NCI-H748 treated with DMSO at 0.1 percent for 48 hours (cell line): ENCODE measurements around the gene LRWD1.
"Not testable (repeated sequence)": the region's sequence is repeated elsewhere in the genome, so short reads cannot be mapped to it uniquely, and the experiment has no call there.

Source experiments
- DNase-seq: peaks from one replicate; lab custom pipeline; 2025; lab: John Stamatoyannopoulos, UW

Gene LRWD1

DNA sequence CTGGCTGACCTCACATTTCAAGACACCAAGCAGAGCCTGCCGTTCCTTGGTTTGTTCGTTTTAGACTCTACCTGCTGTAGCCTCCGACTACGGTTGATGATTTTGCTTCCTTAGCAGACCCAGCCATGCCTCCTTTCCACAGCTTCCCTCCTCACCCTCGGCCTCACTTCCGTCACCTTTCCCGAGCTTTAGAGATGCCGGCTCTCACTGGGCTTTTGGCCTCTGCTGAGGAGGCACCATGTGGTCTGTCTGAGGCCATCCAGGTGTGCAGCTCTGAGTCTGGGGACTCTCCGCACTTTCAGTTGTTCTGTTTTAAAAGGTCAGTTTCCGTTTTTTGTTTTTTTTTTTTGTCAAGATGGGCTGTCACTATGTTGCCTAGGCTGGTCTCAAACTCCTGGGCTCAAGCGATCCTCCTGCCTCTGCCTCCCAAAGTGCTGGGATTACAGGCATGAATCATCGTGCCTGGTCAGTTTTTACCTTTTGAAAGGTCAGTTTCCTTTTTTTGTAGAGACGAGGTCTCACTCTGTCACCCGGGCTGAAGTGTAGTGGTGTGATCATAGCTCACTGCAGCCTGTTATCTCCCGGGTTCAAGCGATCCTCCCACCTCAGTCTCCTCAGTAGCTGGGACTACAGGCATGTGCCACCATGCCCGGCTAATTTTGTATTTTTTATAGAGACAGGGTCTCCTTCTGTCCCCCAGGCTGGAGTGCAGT is 19.7 kb upstream of the LRWD1 start:
- DNase-seq: no peak

DNA sequence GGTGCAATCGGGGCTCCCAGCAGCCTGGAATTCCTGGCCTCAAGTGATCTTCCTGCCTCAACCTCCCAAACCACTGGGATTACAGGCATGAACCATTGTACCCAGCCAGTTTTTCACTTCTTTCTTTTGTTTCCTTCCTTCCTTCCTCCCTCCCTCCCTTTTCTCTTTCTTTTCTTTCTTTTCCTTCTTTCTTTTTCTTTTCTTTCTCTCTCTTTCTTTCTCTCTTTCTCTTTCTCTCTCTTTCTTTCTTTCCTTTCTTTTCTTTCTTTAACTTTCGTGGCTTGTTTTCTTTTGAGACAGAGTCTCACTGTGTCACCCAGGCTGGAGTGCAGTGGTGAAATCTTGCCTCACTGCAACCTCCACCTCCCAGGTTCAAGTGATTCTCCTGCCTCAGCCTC is 19.1 kb upstream of the LRWD1 start:
- no peak for DNase-seq

DNA sequence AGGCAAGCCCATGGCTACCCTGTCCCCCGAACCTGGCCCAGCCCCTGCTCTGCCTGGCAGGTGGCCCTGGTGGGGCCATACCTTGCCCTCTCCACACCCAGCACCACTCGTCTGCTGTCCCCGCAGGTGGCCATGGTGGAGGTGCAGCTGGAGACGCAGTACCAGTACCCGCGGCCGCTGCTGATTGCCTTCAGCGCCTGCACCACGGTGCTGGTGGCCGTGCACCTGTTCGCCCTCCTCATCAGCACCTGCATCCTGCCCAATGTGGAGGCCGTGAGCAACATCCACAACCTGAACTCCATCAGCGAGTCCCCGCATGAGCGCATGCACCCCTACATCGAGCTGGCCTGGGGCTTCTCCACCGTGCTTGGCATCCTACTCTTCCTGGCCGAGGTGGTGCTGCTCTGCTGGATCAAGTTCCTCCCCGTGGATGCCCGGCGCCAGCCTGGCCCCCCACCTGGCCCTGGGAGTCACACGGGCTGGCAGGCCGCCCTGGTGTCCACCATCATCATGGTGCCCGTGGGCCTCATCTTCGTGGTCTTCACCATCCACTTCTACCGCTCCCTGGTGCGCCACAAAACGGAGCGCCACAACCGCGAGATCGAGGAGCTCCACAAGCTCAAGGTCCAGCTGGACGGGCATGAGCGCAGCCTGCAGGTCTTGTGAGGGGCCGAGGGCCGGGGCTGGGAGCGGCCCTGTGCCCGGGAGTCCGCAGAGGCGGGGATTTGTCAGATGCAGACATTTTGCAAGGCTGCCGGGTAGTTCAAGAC is 18.2 kb upstream of the LRWD1 start:
- no peak for DNase-seq

DNA sequence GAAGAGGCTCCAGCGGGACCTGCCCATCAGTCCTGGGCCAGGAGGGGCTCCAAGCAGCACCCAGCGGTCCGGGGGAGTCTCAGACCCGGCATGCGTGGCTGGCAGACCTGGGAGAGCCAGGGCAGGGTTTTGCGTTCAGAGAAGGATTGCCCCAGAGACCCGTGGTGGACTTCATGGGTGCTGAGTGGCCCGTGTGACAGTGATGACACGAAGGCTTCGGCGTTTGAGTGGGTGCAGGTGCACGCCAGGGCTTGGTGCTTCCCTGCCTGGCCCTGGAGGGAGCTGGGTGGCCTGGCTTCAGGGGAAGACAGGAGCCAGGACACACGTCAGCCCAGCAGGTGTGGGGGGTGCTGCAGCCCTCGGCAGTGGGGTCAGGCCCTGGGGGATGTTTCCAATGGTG is 17.5 kb upstream of the LRWD1 start:
- DNase-seq: no peak

DNA sequence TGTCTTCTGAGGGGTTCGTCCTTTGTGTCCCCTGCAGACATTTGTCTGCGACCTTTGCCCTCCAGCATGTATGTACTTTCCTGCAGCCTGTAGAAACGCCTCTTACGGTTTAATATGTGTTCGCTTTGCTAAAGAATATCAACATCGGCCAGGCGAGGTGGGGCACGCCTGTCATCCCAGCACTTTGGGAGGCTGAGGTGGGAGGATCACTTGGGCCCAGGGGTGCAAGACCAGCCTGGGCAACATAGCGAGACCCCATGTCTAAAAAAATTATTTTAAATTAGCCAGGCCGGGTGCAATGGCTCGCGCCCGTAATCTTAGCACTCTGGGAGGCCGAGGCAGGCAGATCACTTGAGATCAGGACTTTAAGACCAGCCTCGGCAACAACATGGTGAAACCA is 15.6 kb upstream of the LRWD1 start:
- no peak for DNase-seq

DNA sequence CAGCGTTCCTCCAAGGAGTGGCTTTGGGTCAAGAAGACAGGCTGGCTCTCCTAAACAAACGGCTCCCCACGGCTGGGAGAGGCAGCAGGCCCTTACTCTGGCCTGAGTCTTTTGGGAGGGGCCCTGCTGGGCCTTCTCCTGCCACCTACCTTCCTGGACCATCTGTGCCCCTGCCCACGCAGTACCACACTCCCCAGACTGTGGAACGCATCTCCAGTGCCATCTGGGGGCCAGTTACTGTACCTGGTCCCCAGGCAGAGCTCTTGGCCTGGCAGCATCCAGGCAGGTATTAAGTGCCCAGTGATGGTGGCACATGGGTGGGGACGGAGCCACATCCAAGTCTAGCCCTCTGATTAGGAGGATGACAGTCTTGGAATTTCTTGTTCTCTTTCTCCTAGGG is 14.5 kb upstream of the LRWD1 start:
- no peak for DNase-seq

DNA sequence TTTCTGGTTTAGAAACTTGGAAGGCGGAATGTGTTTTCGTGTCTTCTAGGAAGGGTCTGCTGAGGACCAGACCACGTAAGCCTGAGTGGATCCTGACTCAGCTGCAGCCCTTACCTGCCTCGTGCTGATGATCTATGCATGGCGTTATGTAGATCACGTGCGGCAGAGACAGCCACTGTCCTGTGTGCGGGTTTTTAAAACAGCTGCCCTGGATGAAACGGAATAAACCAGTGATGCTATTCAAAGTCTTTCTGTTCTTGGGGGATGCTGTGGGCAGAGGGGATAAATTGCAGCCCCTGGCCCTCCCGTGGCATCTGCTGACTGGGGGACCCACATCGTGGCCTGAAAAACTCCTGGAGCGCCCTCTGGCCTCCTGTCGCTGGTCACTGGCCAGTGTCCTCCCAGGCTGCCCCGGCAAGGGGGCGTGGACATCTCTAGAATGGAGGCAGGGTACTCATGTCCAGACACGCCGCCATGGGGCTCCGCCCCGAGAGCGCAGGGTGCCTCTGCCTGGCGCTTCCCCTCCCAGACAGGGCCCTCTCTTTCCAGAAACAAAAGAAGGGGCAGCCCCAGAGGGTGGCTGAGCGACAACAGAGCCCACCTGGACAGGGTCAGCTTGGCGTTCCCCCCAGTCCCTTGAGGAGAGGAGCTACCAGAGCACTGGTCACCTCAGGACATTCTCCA is 13.3 kb upstream of the LRWD1 start:
- DNase-seq: peak; percentile 27

DNA sequence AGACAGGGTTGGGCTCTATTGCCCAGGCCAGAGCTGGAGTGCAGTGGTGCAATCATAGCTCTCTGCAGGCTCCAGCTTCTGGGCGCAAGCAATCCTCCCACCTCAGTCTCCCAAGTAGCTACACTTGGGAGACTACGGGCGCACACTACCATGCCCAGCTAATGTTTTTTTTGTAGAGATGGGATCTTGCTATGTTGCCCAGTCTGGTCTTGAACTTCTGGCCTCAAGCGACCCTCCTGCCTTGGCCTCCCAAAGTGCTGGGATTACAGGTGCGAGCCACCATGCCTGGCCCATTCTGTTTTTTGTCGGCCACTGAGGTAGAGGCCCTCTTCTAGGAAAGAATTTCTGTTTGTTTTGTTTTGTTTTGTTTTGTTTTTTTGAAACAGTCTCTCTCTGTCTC is 12.3 kb upstream of the LRWD1 start:
- DNase-seq: no peak

DNA sequence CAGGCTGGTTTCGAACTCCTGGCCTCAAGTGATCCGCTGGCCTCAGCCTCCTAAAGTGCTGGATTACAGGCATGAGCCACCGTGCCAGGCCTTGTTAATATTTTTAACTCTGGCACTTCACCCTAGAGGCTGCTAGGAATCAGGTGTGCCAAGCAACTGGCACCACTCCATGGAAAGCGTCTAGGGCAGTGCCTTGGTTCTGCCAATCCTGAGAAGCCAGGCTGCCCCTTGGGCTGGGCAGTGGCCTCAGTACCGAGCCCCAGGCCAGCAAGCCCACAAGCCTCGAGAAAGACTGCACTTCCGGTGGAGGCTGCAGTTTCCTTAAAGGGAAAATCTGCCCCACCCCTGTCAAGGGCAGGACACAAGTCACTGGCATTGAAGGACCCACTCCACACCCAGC is 11.5 kb upstream of the LRWD1 start:
- no peak for DNase-seq

DNA sequence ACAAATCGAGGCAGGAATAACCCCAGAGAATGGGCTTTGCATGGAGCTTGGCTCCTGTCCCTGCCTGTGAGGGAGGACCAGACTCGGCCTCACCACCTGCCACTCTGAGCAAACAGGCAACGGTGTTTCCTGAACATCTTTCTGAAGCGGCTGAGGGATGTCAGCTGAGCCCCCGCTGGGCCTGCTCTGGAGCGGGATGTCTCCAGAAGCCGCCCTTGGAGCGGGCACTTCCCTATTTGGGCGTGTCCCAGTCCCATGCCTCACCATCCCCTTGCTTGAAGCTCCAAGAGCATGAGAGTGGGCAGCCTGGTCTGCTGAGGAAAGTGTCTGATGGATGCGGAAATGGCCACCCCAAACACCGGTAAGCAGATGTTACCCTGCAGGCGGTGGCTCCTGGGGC is 10.3 kb upstream of the LRWD1 start:
- no peak for DNase-seq

DNA sequence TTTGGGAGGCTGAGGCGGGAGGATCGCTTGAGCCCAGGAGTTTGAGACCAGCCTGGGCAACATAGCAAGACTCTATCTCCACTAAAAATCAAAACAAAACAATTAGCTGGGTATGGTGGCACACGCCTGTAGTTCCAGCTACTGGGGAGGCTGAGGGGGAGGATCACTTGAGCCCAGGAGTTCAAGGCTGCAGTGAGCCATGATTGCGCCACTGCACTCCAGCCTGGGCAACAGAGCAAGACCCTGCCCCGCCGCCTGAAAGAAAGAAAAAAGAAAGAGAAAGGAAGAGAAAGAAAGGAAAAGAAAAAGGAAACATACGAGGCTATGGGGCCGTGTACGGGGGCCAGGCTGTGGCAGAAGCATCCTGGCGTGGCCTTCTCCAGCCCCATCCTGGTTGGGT is 9.9 kb upstream of the LRWD1 start:
- not testable (repeated sequence) for DNase-seq

DNA sequence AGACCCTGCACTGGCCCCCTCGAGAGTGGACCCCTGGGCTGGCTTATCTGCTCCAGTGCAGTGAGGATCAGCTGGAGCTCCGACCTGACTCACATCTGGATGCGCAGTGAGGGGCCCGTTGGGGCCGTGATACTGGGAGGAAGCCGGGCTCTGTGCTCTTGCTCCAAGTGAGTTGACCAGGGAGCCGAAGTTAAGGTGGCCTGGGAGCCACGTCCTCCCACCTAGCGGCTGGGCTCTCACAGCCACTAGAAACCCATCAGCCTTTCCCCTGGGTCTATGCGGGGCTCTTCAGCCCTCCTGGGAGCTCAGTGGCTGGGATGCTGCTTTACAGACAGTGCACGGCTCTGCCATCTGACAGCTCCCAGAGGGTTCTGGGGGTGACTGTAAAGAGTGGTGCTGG is 9.2 kb upstream of the LRWD1 start:
- no peak for DNase-seq

DNA sequence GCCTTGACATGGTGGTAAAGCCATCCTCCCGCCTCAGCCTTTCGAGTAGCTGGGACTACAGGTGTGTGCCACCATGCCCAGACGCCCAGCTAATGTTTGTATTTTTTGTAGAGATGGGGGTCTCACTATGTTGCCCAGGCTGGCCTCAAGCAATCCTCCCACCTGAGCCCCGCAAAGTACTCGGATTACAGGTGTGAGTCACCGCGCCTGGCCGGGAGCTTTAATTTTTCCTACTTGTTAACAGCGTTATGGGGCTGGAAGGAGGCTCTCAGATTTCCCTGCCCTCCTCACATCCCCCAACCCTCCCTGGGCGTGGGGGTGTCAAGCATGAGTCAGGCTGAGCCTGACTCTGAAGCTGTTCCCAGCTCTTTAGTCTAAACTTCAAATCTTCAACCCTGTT is 8.5 kb upstream of the LRWD1 start:
- no peak for DNase-seq

DNA sequence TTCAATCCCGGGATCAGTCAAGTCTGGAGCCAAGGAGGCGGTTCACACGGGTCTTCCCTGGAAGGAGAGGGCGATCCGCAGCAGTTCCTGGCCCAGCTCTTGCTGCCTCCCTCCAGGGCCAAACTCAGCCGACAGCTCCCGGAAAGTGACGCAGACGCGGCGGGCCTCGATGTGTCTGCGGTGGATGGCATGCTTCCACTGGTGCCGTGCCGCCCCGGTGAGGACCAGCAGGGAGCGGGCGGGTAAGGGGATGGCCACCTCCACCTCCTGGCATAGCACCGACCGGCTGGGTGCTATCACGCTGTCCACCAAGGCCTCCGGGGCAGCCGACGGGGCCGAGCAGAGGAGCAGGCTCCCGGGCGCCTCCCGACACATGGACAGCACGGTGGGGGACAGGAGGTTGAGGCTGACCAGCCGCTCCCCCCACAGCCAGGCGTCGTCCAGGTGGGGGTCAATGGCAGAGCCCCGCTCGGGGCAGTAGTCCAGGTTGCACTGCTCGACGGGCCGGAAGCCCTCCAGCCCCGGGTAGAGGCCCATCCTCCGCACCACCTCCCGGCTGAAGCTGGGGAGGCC is 7.3 kb upstream of the LRWD1 start:
- DNase-seq: no peak

DNA sequence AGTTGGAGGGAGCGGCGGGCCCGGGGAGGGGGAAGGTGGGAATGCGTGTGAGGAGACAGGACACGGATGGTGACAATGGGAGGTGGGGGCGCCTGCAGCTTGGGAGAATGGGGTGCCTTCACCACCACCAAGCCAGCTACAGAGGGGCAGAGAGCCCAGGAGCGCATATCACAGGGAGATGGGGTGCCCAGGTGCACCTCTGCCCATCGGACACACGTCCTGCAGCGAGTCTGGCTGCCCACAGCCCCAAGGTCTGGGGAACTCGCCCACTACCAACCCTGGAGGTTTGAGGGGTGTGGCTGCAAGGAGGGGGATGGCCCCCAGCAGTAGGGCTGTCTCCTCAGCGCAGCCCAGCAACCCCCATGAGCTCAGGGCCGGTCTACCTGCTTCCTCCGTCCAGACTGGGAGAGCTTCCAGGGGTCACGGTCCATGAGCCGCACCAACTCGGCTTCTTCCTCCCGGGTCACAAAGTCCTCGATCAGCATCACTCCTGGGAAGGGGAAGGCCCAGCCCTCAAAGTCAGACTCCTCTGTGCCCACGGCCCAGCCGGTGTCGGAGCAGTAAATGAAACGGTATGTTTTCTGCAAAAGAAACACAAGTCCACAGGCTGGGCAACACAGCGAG is 5.5 kb upstream of the LRWD1 start:
- no peak for DNase-seq

DNA sequence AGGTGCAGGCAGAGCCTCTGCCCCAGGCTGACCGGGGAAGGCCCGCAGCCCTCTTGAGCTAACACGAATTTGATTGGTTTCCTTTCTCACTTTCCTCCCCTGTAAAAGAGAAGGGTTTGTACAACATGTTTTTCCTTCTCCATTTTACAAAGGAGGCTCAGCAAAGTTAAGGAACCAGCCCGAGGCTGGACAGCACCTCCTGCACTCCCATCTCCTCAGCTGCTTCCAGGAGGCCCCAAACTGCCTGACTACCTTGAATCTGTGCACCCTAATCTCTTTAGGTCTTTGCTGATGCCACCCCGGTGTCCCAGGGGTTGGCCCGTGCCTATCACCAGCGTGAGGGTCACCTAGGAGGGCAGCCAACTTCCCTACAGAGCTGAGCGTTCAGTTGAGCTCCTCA is 4.3 kb upstream of the LRWD1 start:
- DNase-seq: no peak

DNA sequence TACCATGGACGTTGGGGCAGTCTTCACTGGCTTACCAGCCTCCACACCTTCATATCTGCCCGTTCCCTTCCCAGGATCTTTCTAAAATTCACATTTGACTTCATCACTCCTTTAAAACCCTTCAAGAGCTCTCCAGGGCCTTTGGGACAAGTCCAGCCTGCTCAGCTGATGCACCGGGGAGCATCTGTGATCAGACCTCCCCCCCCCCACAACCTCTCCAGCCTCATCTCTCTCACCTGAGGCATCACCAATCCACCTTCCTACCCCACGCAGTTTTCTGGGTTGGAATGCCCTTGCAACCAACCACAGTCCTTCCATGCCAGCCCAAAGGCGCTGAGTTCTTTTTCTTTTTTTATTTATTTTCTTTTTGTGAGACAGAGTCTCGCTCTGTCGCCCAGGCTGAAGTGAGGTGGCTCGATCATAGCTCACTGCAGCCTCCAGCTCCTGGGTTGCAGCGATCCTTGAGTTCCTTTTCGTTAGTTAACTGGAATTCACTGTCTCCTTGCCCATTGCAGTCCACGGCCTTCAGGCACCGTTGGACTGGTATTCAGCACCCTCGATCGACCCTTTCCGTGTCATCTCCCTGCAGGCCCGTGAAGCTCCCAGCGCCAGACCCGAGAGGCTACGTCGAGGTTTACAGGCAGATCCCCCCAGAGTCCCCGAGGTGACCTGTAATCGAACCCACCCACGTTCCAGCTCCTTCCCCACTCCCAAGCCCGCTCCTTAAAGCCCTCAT is 775 bp upstream of the LRWD1 start:
- DNase-seq: no peak

DNA sequence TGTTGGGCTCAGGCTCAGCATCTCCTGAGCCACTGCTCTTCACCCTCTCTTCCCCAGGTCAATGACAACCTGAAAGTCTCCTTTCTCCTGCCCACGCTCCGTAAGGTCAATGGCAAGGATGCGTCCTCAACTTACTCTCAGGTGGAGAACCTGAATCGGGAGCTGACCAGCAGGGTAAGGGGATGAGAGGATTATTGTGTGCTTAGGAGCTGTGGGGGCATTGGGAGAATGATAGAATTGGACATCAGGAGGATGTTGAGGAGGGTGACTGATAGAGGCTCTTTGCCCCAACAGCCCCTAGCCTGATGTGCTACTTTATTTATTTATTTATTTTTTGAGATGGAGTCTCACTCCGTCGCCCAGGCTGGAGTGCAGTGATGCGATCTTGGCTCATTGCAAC is 1.3 kb downstream of the LRWD1 start:
- DNase-seq: no peak

DNA sequence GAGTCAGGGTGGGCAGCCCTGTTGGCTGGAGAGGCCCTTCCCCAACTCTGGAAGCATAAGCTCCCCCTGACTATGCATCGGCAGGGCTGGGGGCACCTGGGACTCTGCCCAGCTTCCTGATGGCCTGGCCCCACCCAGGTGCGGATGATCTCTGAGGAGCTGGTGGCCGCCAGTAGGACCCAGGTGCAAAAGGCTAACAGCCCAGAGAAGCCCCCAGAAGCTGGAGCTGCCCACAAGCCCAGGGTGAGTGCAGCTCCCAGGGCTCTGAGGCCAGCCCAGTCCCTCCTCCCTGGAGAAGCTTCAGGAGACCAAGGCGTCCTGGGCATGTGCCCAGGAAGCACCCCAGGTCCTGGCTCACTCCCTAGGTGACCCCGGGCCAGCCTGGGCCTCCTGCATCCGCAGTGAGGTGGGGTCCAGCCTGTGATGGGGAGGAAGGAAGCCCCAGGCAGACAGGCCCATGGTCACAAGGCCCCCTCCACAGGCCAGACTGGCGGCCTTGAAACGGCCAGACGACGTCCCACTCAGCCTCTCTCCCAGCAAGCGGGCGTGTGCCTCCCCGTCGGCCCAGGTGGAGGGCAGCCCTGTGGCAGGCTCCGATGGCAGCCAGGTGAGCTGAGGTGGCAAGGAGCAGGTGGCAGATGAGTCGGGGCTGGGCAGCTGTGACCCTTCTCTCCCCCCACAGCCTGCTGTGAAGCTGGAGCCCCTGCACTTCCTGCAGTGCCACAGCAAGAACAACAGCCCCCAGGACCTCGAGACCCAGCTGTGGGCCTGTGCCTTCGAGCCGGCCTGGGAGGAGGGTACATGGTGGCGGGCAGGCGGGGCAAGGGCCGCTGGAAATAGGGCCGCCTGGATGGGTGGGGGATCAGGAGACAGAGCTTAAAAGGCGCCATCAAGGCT is 3.0 kb downstream of the LRWD1 start:
- no peak for DNase-seq

DNA sequence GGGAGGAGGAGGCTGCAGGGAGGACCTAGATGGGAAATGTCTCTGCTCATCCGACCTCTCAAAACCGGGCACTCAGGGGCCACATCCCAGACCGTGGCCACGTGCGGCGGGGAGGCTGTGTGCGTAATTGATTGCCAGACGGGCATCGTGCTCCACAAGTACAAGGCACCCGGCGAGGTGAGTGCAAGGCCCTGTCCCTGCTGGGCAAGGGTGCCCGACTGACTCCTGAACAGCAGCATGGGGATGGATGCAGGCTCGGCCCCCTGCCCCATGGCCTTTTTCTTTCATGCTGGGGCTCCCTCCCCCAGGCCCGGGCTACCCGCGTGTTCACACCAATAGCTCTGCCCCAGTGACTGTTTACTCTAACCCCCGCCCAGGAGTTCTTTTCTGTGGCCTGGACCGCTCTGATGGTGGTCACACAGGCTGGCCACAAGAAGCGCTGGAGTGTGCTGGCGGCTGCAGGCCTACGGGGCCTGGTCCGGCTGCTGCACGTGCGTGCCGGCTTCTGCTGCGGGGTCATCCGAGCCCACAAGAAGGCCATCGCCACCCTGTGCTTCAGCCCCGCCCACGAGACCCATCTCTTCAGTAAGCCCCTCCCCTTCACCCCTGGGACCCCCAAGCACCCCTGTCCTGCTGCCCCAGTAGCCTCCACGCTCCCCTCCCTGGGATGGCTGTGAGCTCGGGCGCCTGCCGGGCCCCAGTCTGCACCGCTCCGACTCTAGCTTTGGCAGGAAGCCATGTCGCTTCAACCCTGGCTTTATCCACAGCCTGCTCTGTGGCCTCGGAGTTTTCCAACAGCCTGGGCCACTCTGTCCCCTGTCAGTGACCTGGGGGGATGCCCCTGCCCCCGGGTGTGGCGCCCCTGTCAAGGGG is 3.9 kb downstream of the LRWD1 start:
- DNase-seq: no peak
